Neural progenitor cell (in vitro differentiated cells): ENCODE measurements around the gene NCKAP1. TPM values are rescaled to one million over a fixed set of nuclear protein-coding genes. Genes with fewer than 3 reads are reported as not detected.

ENCODE experiments used
- DNase-seq: peaks from one replicate; pipeline ENCODE4 v3.0.0-alpha.2; 2016; ENCODE audit warnings: low spot score
- H2AFZ ChIP-seq: fragments of 200-600 bp; sonication (generic); replicated peaks from 2 replicates; pipeline ENCODE4 v1.6.1; 2016; ENCODE audit warnings: antibody characterized with exemption
- H3F3A ChIP-seq: fragments of 200-600 bp; sonication (generic); 2 replicates; pipeline ENCODE4 v1.6.1; 2016; ENCODE audit warnings: antibody characterized with exemption, low read depth
- H3K27ac ChIP-seq: fragments of 200-600 bp; sonication (generic); 2 replicates; pipeline ENCODE4 v1.5.1; 2016; ENCODE audit warnings: mild to moderate bottlenecking
- H3K27me3 ChIP-seq: fragments of 200-600 bp; sonication (generic); 2 replicates; pipeline ENCODE4 v1.6.1; 2016; ENCODE audit warnings: mild to moderate bottlenecking, moderate library complexity
- H3K36me3 ChIP-seq: fragments of 200-600 bp; sonication (generic); 2 replicates; pipeline ENCODE4 v1.5.1; 2016
- H3K4me1 ChIP-seq: fragments of 200-600 bp; sonication (generic); 2 replicates; pipeline ENCODE4 v1.6.1; 2016; ENCODE audit warnings: mixed run types
- H3K4me2 ChIP-seq: fragments of 200-600 bp; sonication (generic); 2 replicates; pipeline ENCODE4 v1.6.1; 2016
- H3K4me3 ChIP-seq: fragments of 200-600 bp; sonication (generic); 2 replicates; pipeline ENCODE4 v1.5.1; 2016
- H3K79me2 ChIP-seq: fragments of 200-600 bp; sonication (generic); 2 replicates; pipeline ENCODE4 v1.6.1; 2016; ENCODE audit warnings: low read depth
- H3K9ac ChIP-seq: fragments of 200-600 bp; sonication (generic); 2 replicates; pipeline ENCODE4 v1.6.1; 2016
- H3K9me3 ChIP-seq: fragments of 200-600 bp; sonication (generic); 2 replicates; pipeline ENCODE4 v1.5.1; 2016; ENCODE audit warnings: low read depth
- H4K20me1 ChIP-seq: fragments of 200-600 bp; sonication (generic); 2 replicates; pipeline ENCODE4 v1.6.1; 2016; ENCODE audit warnings: low read depth
- H3K27ac Mint-ChIP-seq: 3 replicates; pipeline ENCODE4 v1.8.0; 2021; ENCODE audit warnings: mixed read lengths
- H3K27me3 Mint-ChIP-seq: 2 replicates; pipeline ENCODE4 v1.8.0; 2022; ENCODE audit warnings: low read depth, mild to moderate bottlenecking, inconsistent platforms, moderate library complexity, mixed read lengths; ENCODE audit not compliant: insufficient read depth
- H3K36me3 Mint-ChIP-seq: 3 replicates; pipeline ENCODE4 v1.8.0; 2021; ENCODE audit warnings: mixed read lengths
- H3K4me1 Mint-ChIP-seq: 3 replicates; pipeline ENCODE4 v1.8.0; 2021; ENCODE audit warnings: mixed read lengths
- H3K4me3 Mint-ChIP-seq: 3 replicates; pipeline ENCODE4 v1.8.0; 2021; ENCODE audit warnings: mild to moderate bottlenecking, moderate library complexity, mixed read lengths
- H3K9me3 Mint-ChIP-seq: 3 replicates; pipeline ENCODE4 v1.8.0; 2020; ENCODE audit warnings: mixed read lengths
- EZH2 ChIP-seq: fragments of 200-600 bp; sonication (generic); IDR thresholded peaks from 2 replicates; pipeline ENCODE4 v1.6.1; 2017; ENCODE audit warnings: antibody characterized with exemption, mild to moderate bottlenecking, moderate library complexity
- EZH2phosphoT487 ChIP-seq: fragments of 200-600 bp; sonication (generic); IDR thresholded peaks from 2 replicates; pipeline ENCODE4 v1.6.1; 2017; ENCODE audit warnings: antibody characterized with exemption
- total RNA-seq: library from RNA; depleted of rRNA; stranded (reverse); fragments of >200 nt; gene quantifications from 2 replicates; pipeline ENCODE4 v1.2.3, GENCODE V29; 2015; ENCODE audit warnings: low replicate concordance
- TF ChIP-seq, protein P1 (sequence below): fragments of 200-600 bp; sonication (generic); IDR thresholded peaks from 2 replicates; pipeline ENCODE4 v1.5.1; 2017; ENCODE audit warnings: antibody characterized with exemption, mild to moderate bottlenecking

The NCKAP1 gene
- total RNA-seq, 1 donor from 2014 or later = 164 TPM

DNA sequence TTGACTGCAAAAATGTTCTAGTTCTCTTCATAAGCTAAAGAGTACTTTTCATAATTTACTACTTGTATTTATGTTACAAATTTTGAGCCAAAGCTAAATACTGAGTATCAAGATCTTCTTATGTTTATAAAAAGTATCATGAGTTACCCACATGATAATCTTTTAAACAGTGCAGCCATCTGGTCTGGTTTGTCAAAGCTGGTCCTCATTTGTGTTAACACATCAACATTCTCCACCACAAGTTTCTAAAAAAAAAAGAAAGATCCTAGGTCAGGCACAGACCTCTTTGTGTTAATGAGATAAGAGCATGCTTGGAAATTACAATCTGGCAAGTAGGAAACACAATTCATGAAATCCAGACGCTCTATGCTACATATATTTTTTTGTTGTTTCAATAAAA, 96.3 kb downstream of the NCKAP1 start:
- H3K9me3 Mint-ChIP-seq = no peaks in the 10 kb centered on the region
- no peak overlapping the region for H3K27ac ChIP-seq
- H3K4me2 ChIP-seq = no peak overlapping the region
- H3K36me3 ChIP-seq = peaks cover 8% of the 10 kb centered on the region
- H3K79me2 ChIP-seq = no peaks in the 10 kb centered on the region
- no peaks in the 10 kb centered on the region for H3K27me3 Mint-ChIP-seq
- peaks cover 8% of the 10 kb centered on the region for H3K4me1 Mint-ChIP-seq
- no peak overlapping the region for H3K4me3 ChIP-seq
- no peak overlapping the region for H3K4me3 Mint-ChIP-seq
- H3F3A ChIP-seq = peaks cover 6% of the 10 kb centered on the region
- H4K20me1 ChIP-seq = no peaks in the 10 kb centered on the region
- H3K27me3 ChIP-seq = no peaks in the 10 kb centered on the region
- H3K36me3 Mint-ChIP-seq = peaks cover 35% of the 10 kb centered on the region
- no peak overlapping the region for H3K9ac ChIP-seq
- TF ChIP-seq EZH2phosphoT487 = no peak
- no peak for TF ChIP-seq EZH2
- TF ChIP-seq, protein P1, sequence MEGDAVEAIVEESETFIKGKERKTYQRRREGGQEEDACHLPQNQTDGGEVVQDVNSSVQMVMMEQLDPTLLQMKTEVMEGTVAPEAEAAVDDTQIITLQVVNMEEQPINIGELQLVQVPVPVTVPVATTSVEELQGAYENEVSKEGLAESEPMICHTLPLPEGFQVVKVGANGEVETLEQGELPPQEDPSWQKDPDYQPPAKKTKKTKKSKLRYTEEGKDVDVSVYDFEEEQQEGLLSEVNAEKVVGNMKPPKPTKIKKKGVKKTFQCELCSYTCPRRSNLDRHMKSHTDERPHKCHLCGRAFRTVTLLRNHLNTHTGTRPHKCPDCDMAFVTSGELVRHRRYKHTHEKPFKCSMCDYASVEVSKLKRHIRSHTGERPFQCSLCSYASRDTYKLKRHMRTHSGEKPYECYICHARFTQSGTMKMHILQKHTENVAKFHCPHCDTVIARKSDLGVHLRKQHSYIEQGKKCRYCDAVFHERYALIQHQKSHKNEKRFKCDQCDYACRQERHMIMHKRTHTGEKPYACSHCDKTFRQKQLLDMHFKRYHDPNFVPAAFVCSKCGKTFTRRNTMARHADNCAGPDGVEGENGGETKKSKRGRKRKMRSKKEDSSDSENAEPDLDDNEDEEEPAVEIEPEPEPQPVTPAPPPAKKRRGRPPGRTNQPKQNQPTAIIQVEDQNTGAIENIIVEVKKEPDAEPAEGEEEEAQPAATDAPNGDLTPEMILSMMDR = no peak
- H3K4me1 ChIP-seq = no peaks in the 10 kb centered on the region
- no peak overlapping the region for H2AFZ ChIP-seq
- no peaks in the 10 kb centered on the region for H3K9me3 ChIP-seq
- H3K27ac Mint-ChIP-seq = no peak overlapping the region
- no peak for DNase-seq

DNA sequence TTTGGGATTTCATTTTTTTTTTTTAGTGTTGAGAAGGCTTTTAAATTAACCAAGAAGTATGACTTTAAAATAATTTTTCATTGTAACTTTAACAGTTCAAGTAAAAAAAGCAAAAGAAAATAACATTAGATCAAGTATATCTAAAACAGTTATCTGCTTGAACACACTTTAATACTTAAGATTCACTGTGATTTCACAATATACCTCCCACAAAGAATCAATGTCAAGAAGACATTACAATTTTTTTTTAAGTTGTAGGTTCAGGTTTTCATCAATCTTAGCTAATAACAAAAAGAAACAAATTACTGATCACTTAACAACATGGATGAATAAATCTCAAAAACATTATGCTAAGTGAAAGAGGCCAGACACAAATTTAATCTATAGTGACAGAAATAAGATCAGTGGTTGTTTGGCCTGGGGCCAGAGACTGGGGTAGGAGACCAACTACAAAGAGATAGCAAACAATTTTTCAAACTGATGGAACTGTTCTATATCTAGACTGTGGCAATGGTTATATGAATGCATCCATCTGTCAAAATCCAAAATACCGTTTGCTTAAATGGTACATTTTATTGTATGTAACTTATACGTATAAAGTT, 97.0 kb downstream of the NCKAP1 start:
- H3K27ac ChIP-seq = no peak overlapping the region
- Mint-ChIP-seq H3K4me3 (no peak overlapping the region), H3K36me3 (peaks cover 33% of the 10 kb centered on the region)

DNA sequence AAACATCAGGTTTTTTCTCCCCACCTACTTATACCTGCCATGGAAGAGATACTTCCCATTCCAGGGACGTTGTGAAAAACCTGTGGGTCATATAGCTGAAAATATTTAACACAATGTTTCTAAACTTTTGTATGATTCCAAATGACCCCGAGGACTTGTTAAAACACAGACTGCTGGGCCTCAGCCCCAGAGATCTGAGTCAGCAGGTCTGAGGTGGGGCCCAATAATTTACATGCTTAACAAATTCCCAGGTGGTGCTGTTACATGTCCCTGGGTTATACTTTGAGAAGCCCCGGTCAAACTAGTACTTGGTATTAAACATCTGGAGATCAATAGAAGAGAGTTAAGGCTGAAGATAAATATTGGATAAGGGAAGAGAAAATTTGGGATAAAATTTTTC, 100.4 kb downstream of the NCKAP1 start:
- Mint-ChIP-seq H3K36me3 (peaks cover 31% of the 10 kb centered on the region), H3K4me3 (no peak overlapping the region), H3K4me1 (peaks cover 5% of the 10 kb centered on the region), H3K27ac (no peak overlapping the region), H3K27me3 (no peaks in the 10 kb centered on the region), H3K9me3 (no peaks in the 10 kb centered on the region)
- Histone ChIP-seq H2AFZ (no peak overlapping the region), H3K27ac (no peak overlapping the region), H4K20me1 (no peaks in the 10 kb centered on the region), H3F3A (peaks cover 6% of the 10 kb centered on the region), H3K79me2 (no peaks in the 10 kb centered on the region), H3K4me2 (no peak overlapping the region), H3K36me3 (peaks cover 16% of the 10 kb centered on the region), H3K9me3 (no peaks in the 10 kb centered on the region), H3K9ac (no peak overlapping the region), H3K27me3 (no peaks in the 10 kb centered on the region), H3K4me3 (no peak overlapping the region), H3K4me1 (no peaks in the 10 kb centered on the region)
- TF ChIP-seq EZH2phosphoT487 (no peak), EZH2 (no peak)
- TF ChIP-seq, protein P1 = no peak
- DNase-seq = no peak

More for the DNA sequence above, 97.0 kb downstream of the NCKAP1 start:
- no peaks in the 10 kb centered on the region for H4K20me1 ChIP-seq
- TF ChIP-seq EZH2 = no peak
- TF ChIP-seq, protein P1 = no peak
- TF ChIP-seq EZH2phosphoT487 = no peak
- no peak for DNase-seq
- Mint-ChIP-seq H3K4me1 (peaks cover 5% of the 10 kb centered on the region), H3K27ac (no peak overlapping the region), H3K9me3 (no peaks in the 10 kb centered on the region), H3K27me3 (no peaks in the 10 kb centered on the region)
- H3F3A ChIP-seq = peaks cover 6% of the 10 kb centered on the region
- H3K4me1 ChIP-seq = no peaks in the 10 kb centered on the region
- peaks cover 8% of the 10 kb centered on the region for H3K36me3 ChIP-seq
- no peak overlapping the region for H2AFZ ChIP-seq
- H3K27me3 ChIP-seq = no peaks in the 10 kb centered on the region
- no peaks in the 10 kb centered on the region for H3K9me3 ChIP-seq
- H3K4me3 ChIP-seq = no peak overlapping the region
- H3K4me2 ChIP-seq = no peak overlapping the region
- no peaks in the 10 kb centered on the region for H3K79me2 ChIP-seq
- no peak overlapping the region for H3K9ac ChIP-seq
